GM23248 (cell line): Measurements from ENCODE around the gene HBG1.

Source experiments
- EZH2 ChIP-seq: fragments of 200-600 bp; sonication (generic); IDR thresholded peaks from 2 replicates; pipeline ENCODE4 v1.6.1; 2018; ENCODE audit warnings: antibody characterized with exemption, mild to moderate bottlenecking; ENCODE audit not compliant: insufficient read depth, poor library complexity, severe bottlenecking
- EZH2phosphoT487 ChIP-seq: fragments of 200-600 bp; sonication (generic); IDR thresholded peaks from 2 replicates; pipeline ENCODE4 v1.6.1; 2018; ENCODE audit warnings: antibody characterized with exemption, moderate library complexity, mild to moderate bottlenecking, low read depth; ENCODE audit not compliant: insufficient read depth

DNA sequence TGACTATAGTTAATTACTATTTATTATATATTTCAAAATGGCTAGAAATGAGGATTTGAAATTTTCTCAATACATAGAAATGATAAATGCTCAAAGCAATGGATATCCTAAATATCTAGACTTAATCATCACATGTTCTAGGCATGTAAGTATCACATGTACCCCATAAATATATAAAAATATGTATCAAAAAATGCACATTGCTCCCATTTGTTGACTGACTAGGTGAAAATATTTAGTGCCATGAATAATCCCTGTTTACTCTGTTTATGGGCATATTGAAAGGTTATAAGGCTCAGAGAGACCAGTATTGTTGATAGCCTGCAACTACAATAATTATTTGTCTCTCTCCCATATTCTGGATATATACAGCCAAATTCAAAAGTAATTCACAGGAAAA is 17.0 kb upstream of the HBG1 start:
- TF ChIP-seq EZH2 (no peak), EZH2phosphoT487 (no peak)
